NCI-H510A (cell line): ENCODE data around the gene SMC2.

ENCODE experiments used
- DNase-seq: peaks from one replicate; lab custom pipeline; 2025; lab: John Stamatoyannopoulos, UW

Gene SMC2

DNA sequence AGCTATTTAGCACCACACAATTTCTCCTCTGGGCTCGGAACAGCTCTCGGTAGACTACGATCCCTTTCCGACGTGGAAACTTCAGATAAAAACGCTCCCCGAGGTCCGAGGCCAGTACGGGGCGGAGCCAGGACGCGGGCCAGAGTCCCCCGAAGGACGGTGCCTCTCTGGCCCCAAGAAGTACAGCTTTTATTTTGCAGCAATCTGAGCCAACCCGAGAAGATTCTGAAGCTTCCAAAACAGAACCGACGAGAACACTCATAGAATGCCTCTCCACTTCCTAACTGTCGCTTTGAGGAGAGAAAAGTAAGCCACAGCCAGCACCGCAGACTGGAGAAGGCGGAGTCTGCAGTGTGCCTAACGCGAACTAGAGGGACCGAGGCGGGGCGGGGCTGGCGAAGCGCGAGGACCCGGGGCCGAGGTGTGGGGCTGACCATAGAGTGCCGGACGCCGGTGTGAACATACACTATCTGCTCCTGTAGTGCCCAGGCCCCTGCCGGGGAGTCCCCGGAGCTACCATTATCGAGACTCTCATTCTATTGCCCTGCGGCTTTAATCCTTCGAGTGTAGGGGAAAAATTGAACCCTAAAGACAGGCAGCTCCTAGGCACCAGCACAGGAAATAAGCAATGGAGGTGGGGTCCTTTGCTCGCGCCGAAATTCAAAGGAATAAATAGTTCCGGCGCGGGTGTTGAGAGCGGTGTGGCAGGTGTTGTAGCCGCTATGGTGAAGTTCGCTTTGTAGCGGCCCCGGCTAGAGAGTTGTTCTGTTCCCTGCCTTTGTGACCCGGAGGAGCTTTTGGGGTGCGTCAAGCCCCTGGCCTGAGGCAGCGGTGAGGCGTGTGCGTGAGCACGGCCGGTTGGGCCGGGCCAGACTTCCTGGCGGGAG, at the start of gene SMC2:
TSS of gene SMC2 (plus strand) at position 663 of the 887 bp plus-strand sequence. CDS start 1,076 bp downstream, outside the sequence.
- DNase-seq = peak; percentile 84

- no peak for DNase-seq
Measured at GRCh38 chr9:104068546-104068945, 25.6 kb upstream of the SMC2 start.

DNA sequence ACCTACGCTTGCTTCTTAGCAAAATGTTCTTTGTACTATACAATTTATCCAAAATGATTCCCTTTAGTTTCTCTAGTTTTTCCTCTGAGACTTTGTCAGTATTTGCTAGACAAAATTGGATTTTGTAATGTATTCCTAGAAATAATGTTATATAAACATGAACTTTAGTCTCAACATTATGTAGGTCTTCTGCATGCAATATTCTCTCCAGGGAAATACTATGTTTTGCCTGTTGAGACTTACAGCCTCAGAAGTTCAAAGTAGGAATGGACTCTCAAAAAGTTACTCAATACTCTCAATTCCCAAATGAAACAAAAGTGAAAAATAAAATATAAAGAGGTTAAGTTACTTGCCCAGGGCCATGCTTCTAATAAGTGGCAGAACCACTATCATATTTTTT, 24.8 kb upstream of the SMC2 start:
- DNase-seq = no peak

DNA sequence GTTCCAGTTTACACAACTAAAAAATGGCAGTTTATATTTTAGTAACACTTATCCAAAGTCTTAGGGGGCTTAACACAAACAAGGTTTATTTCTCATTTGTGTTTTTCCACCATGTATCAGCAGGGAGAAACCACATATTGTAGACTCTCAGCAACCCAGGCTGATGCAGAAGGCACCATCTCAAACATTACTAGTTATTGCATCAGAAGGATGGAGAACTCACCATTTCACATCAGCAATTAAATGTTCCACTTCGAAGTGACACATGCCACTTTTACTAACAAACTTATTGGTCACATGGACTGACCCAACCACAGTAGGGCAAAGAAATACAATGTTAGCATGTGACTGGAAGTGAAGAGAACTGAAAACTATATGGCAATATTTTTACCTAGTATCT, 22.5 kb upstream of the SMC2 start:
- no peak for DNase-seq

GRCh38 chr9:104073098-104073769, 20.9 kb upstream of the SMC2 start:
- DNase-seq = no peak

- DNase-seq = no peak
Measured at GRCh38 chr9:104073770-104074133, 20.4 kb upstream of the SMC2 start.

DNA sequence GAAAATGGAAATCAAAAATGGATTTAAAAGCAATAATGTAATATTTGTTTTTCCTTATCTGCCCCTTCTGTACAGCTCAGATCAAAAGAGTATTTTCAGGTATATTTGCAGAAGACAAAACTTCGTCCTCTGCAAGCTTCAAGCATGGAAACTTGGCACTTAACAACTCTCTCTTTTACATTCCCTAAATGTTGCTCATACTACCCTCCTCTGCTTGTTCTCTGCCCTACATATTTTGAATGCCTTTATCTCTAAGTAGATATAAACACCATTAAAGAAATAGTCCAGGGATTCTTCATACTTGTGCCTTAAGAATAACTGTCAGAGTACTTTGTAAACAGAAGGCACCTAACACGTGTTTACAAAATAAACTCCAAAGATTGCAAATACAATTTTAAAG, 19.2 kb upstream of the SMC2 start:
- no peak for DNase-seq

DNA sequence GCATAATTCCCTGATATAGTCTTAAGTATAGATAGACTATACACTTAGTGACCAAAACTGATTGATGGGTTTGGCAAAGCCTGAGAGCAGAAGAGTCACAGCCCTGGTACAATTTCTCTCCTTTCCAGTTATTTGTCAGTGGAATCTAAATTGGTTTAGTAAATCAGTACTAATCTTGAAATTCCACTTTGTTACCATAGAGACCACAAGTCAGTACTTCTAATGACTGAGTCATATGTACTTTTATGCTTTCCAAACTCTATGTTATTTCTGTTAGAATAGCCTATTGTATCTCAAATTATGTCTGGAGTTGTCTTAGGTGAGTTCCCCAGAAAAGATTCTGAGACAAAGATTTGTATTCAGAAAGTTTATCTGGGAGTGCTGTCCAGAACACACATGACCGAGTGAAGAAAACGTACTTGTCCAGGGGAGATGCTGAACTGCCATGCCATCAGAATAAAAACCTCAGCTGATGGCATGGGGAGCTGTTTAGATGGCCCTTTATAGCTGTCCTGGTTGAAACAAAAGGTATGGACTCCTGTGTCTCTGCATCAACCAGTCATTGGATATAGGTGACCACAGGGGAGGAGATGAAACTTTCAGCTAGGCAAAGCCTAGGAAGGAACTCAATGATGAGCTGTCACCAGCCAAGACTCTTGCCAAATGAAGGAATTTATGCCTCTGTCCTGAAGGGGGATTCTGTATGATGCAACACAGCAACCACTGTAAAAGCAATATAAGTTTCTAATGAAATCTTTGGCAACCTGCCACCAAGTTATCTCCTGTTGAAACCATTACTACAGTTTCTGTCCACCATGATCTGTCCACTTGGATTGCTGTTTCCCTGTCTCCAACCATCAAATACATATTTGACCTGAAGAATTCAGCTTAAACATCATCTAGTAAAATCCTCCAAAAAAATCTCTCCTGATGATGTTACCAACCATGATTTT, 18.0 kb upstream of the SMC2 start:
- DNase-seq = no peak

DNA sequence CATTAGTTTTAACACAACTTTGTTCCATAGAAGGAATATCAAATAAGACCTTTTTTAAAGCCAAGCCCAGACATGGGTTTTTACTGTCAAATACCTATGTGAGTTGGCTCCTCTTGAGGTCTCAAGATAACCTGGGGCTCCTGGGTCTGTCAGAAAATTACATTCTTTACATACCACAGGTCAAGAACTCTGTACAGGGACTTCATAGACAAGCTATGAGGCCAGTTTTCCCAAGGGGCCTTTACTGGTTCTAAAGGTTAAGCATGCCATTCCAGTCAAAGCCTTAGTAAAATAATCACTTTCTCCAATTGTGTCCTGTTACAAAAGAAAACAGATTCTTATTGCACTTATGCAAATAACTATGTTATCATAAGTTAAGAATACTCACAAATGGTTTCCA, 15.5 kb upstream of the SMC2 start:
- DNase-seq = no peak

DNA sequence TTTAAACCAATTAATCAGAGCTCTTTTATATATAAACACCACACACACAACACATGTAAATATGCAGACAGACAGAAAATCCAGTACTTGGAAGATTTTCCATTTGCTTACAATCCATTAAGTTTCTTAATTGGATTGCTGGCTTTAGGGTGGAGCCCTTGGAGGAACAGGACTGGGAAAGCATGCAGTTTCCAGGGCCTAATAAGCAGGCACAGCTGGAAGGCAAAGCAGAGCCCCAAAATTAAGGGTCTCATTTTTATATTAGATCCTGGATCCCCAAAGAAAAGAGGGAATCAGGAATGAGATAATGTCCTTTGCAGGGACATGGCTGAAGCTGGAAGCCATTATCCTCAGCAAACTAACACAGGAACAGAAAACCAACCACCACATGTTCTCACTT, 13.1 kb upstream of the SMC2 start:
- no peak for DNase-seq

DNA sequence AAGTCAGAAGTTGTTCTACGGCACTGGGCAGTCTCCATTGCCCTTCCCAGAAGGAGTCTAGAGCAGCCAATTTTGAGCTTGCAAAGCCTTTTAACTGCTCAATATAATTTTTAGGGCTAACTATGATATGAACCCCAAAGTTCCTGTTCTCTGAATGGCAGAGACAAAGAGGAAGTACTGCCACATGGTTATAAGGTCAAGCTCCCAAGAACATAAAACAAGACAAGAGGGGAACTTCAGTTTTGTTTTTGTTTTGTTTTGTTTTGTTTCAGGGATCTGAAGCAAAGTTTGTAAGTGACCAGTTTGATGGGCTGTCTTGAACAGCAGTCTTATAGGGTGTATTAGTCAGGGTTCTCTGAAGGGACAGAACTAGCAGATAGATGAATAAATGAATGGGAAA, 11.9 kb upstream of the SMC2 start:
- no peak for DNase-seq

- DNase-seq = no peak
Measured at GRCh38 chr9:104085525-104085924, 8.6 kb upstream of the SMC2 start.

GRCh38 chr9:104087894-104088293, 6.2 kb upstream of the SMC2 start:
- no peak for DNase-seq

DNA sequence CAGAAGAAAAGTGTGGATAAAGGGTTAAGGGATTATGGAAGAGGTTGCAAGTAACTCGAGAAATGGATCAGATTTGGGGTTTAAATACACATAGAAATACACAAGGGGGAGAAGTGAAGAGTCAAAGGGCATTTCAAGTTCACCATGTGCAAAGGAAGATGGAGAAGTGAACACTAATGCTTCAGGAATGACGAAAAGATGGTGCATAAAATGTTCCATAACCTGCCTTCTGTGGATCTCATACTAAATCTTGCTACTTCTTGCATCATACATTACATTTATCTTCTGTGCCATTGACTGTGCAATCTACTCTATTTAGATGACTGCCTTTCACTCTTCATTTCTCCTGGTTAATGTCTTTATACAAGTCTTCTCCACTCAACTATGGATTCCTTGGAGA, 5.7 kb upstream of the SMC2 start:
- no peak for DNase-seq

GRCh38 chr9:104090578-104090977, 3.5 kb upstream of the SMC2 start:
- DNase-seq = no peak

- DNase-seq = peak; percentile 55
Measured at GRCh38 chr9:104091116-104091515, 3.0 kb upstream of the SMC2 start.

GRCh38 chr9:104091708-104092107, 2.4 kb upstream of the SMC2 start:
- DNase-seq = peak; percentile 69

DNA sequence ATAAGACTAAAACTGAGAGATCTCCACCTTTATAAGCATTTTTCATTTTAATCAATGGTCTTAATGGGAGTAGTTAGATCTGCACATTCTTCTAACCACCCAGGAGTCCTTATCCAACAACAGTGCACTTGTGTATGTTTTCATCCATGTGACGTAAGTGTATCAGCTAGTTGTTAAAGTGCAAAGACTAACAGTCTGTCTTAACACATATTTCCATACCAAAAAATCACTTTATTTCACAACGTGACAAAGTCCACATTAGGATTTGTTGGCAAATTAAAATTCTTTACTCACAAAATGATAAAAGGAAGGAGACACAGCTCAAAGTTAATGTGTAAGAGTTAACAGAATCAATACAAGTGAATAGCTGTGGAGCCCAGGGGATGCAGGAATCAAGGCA, 1.9 kb upstream of the SMC2 start:
- no peak for DNase-seq

DNA sequence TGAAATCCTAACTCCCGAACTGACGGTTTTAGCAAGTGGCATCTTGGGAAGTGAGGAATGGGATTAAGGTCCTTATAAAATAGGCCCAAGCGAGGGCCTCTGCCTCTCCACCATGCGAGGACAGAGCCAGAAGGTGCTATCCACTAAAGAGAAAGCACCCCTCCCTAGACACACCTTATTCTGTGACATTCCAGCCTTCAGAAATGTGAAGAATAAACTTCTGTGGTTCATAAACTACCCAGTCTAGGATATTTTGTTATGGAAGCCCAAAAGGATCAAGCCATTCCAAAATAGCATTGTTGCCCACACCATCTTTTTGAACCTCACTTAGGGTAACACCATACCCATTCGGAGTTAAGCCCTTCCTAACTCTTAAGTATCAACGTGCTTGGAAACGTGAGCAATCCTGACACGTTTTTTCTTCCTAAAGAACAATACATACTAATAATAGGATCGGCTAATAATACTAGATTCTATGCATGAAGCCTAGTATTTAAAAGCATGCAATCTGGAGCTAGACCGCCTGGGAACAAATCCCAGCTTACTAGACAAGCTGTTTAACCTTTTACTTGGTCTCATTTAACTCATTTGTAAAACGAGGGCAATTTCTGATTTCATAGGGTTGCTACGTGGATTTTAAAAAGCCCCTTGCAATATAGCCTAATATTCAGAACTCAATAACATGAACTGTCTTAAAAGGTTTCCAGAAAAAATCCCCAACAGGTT, 1.1 kb upstream of the SMC2 start:
- DNase-seq = no peak

DNA sequence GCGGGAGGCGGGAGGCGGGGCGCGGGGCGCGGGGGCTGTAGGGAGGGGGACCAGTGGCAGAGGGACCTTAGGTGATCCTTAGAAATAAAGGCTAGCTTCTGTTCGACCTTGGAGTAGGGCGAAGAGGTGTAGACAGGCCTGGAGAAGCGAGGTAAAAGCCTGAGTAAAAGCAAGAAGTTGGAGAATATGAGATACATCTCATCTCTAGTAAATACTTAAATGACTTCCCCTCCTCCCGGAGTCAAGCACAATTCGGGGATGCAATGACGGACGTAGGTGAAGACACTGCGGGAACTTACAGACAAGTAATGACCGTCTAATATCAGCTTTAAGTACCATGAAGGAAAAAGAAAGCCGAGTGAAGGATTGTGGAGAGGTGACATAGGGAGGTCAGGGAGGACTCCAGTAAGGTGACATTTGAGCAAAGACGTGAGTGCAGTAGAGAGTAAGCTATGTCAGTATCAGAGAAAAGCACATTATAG, 466 bp downstream of the SMC2 start:
- no peak for DNase-seq

DNA sequence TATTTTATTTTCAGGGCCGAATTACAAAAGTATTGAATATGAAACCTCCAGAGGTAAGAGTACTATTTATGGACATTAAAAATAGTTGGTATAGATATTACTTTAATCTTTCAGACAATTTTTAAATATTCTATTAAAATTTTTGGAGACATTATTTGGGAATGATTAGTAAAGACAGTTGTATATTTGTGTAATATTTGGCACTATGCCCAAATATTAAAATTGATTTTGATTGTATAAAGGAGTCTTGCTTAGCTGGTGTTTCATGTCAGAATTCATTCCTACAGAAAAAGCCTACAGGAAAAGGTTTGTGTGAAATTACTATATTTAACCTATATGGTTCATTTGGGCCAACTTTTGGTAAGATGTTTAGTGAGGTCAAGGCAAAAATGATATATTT, 5.5 kb downstream of the SMC2 start:
- DNase-seq = no peak

DNA sequence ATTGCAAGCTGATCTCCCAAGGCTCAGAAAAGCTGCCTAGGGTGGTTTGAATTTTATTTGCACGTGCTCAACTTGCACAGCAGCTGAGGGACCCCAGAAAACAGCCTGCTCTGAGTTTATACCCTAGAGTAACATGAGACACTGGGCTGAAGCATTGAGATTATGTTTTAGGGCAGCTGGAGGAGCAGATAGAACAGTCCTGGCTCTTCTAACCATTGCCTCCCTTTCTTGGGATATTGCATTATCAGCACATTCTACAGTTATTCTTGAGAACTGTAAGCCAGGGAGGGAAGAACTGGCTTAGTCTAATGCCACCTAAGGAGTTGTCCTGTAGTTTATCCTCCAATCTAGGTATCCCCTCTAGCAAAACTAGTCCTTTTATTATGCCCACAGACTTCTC, 10.3 kb downstream of the SMC2 start:
- no peak for DNase-seq
